Fibroblast of the aortic adventitia (primary cell): ENCODE measurements around the gene CD9. TPM values are rescaled to one million over a fixed set of nuclear protein-coding genes. Genes with fewer than 3 reads are reported as not detected.
A peak's percentile ranks its signal among the peaks of the same experiment; 100 is the strongest.

Source experiments
- DNase-seq: peaks from one replicate; pipeline ENCODE4 v3.0.0-alpha.2; 2010; ENCODE audit warnings: low read depth
- H3K4me3 ChIP-seq: 2 replicates; pipeline ENCODE4 v1.5.1; 2011; ENCODE audit warnings: low read depth, mild to moderate bottlenecking, control low read depth, low read length, moderate library complexity
- total RNA-seq: library from RNA; depleted of rRNA; stranded (reverse); fragments of >200 nt; gene quantifications from 2 replicates; pipeline ENCODE4 v1.2.3, GENCODE V29; 2012; ENCODE audit warnings: low replicate concordance
- TF ChIP-seq, protein P1 (sequence below): IDR thresholded peaks from 2 replicates; pipeline ENCODE4 v1.5.1; 2011; ENCODE audit warnings: mild to moderate bottlenecking, low read length, control low read depth, inconsistent platforms; ENCODE audit not compliant: insufficient read depth

Gene CD9
- total RNA-seq, 1 donor, result 407 TPM

DNA sequence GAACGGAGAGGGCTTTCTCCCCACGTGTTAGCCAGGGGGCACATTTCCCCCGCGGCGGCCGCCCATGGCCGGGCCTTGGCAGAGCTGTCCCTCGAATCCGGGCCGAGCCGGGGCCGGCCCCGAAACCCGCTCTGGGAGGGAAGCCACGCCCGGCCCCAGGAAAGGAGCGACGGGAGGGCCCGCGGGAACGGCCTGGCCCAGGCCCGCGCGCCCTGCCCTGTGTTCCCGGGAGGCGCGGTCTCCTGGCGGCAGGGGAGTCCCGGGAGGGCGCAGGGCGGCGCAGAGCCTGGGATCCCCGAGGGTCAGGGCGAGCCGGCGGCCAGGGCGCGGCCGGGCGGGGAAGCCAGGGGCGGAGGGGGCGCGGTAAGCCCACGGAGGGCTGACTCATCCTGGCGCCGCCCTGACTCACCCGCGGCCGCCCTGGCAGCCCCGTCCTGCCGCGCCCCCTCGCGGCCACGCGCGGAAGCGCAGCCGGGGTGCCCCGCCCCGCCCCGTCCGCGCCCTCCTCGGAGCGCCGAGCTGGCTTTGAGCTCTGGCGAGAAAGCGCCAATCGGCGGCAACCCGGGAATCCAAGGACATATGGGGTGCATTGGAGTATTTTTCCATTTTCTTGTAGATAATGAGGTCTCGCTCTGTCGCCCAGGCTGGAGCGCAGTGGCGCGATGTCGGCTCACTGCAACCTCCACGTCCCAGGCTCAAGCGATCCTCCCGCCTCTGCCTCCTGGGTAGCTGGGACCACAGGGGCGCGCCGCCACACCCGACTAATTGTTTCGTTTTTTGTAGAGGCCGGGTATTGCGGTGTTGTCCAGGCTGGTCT, 78.4 kb downstream of the CD9 start:
- TF ChIP-seq, protein P1, sequence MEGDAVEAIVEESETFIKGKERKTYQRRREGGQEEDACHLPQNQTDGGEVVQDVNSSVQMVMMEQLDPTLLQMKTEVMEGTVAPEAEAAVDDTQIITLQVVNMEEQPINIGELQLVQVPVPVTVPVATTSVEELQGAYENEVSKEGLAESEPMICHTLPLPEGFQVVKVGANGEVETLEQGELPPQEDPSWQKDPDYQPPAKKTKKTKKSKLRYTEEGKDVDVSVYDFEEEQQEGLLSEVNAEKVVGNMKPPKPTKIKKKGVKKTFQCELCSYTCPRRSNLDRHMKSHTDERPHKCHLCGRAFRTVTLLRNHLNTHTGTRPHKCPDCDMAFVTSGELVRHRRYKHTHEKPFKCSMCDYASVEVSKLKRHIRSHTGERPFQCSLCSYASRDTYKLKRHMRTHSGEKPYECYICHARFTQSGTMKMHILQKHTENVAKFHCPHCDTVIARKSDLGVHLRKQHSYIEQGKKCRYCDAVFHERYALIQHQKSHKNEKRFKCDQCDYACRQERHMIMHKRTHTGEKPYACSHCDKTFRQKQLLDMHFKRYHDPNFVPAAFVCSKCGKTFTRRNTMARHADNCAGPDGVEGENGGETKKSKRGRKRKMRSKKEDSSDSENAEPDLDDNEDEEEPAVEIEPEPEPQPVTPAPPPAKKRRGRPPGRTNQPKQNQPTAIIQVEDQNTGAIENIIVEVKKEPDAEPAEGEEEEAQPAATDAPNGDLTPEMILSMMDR, result peak; percentile 50
- H3K4me3 ChIP-seq, result peak overlapping the region; percentile 56
- DNase-seq, result peak; percentile 76

DNA sequence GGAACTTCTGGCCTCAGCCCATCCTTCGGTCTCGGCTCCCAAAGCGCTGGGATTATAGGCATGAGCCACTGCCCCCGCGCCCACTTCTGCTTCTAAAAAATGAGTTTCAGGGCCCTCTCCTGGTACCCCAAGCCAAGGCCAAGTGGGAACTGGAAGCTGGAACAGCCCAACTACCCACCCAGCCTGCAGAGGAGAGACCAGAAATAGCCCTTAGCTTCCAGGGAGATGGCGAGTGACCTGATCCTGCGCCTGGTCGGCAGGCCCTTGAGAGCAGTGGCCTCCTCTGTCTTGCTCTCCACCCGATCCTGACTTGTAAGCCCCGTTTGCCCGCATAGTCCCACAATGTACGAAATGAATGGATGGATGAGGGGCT, 79.0 kb downstream of the CD9 start:
- H3K4me3 ChIP-seq, result no peak overlapping the region
- TF ChIP-seq, protein P1, result no peak
- no peak for DNase-seq

DNA sequence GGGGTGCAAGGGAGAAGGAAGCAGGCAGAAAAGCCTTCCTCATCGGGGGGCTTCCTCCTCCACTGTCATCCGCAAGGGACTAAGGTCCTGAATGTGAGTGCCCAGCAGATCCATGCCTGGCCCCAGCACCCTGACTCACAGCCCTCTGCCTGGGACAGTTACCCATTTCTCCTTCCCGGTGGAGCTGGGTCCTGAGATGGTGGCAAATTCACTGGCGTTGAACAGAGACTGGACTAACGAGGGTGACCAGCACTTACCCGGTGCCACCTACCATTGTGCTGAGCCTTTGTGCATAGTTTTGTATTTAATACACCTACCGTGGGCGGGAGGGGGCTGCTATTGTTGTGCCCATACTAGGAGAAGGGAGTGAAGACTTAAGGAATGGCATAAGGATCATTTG, 79.4 kb downstream of the CD9 start:
- no peak for DNase-seq
- TF ChIP-seq, protein P1, result no peak
- no peak overlapping the region for H3K4me3 ChIP-seq

DNA sequence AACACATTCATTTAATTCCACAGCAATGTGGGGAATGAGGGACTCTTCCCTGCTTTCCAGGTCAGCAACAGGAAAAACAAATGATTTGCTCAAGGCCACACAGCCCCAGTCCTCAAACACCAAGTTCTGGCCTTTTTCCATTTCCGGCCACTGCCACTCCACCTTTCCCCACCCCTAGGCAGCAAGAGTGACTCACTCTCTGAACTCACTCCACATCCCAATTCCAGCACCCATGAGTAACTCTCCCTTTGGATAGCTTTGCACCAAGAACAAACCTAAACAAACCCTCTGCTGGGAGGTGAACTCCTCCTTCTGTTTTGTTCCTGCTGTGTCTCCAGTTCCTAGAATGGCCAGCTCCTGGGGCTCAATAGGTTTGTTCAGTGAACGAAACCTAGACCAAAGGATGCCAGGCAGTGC, 79.9 kb downstream of the CD9 start:
- DNase-seq, result peak; percentile 93
- TF ChIP-seq, protein P1, result peak; percentile 31
- H3K4me3 ChIP-seq, result no peak overlapping the region

DNA sequence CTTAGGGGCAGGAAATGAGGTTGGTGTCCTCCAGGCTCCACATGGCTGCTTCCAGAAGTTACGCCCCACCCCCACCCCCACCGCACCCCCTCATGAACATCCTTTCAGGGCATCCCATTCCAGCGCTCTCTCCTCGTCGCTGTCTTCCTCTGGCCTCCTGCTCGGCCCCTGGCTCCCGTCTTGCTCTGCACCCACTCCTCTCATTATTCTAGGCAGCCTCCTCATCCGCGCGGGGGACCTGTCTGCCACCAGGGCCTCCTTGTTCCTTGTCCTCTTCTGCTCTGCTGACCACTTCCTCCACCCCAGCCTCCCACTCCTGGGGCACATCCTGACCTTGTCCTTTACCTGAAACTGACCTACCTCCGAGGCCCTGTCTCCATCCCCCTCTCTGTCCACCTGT, 80.5 kb downstream of the CD9 start:
- DNase-seq, result no peak
- TF ChIP-seq, protein P1, result no peak
- no peak overlapping the region for H3K4me3 ChIP-seq

DNA sequence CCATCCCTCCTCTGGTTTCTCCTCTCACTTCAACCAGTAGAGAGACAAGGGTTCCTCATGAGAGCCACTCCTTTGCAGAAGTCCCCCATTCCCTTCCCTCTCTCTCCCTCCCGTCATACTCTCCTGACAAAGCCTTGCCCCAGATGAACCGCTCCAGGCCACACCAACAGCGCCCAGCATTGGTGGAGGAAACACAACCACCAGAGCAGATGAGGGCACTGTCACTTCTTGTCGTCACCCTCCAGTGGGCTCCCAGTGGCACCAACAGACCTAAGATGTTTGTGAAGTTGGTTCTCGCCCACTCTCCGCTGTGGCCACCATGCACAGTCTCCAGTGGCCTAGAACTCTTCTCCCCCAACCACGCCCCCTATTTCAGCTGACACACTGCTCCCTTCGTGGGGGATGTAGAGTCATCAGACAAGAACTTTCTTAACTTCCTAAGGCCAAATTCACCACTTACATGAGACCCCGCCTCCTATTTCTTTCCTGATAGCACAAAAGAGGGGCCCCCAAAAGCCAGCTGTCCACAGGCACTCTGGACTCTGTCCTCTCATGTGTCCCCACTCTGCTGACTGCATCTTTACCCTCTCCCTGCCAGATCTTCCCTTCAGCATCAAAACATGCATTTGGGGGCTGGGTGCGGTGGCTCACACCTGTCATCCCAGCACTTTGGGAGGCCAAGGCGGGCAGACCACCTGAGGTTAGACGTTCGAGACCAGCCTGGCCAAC, 81.0 kb downstream of the CD9 start:
- no peak overlapping the region for H3K4me3 ChIP-seq
- TF ChIP-seq, protein P1, result no peak
- DNase-seq, result no peak
